NCI-H2107 treated with DMSO at 0.1 percent for 48 hours (cell line): ENCODE measurements around the gene FADS2.

ENCODE experiments used
- DNase-seq: peaks from one replicate; lab custom pipeline; 2025; ENCODE audit not compliant: unreplicated experiment; lab: John Stamatoyannopoulos, UW

The FADS2 gene

DNA sequence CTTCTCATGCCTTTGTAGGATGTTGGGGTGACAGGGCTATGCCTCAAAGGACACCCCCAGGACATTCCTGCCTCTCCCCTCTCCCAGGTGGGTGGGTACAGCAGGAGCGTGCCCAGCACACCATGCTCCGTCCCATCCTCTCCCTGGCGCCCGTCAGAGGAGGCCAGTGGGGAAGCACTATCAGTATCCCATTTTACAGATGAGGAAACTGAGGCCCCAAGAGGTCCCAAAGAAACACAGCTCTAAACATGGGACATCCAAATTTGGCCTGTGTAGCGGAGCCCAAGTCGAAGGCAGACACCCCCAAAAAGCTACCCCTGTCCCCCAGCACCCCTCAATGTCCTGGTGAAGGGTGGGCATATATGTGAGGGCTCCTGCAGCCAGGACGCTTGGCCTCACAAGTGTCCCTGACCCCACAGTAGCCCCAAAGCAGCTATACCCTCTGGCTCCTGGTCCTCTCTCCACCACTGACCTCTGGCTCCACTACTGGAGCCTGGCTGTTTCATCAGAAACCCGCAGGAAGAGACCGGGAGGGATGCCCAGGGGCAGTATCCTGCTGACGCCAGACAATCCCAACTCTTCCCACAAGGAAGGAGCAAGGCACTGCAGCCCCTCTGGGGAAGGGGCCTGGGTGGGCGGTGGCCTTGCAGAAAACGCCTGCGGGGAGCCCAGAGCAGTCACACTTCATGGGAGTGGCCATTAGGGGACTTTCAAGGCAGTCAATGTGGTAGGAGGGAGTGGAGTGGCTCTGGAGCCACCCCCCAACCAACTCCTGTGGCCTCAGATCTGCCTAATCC is 57.9 kb downstream of the FADS2 start:
- no peak for DNase-seq

DNA sequence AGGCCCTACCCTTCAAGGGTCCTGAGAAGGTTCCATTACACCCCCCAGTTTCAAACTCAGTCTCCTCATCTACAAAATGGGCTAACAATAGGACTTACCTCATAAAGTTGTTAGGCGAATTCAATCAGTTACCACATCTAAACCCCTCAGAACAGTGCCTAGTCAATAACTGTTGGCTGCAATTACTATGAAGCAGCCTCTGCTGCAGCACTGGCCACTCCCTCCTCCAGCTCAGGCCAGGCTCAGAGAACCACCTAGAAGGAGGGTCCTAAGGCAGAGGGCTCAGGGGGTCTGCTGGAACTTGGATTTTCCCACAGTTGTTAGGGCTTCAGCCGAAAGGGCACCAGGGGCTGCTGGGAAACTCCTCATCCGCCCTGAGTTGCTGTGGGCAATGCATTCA is 58.5 kb downstream of the FADS2 start:
- no peak for DNase-seq

DNA sequence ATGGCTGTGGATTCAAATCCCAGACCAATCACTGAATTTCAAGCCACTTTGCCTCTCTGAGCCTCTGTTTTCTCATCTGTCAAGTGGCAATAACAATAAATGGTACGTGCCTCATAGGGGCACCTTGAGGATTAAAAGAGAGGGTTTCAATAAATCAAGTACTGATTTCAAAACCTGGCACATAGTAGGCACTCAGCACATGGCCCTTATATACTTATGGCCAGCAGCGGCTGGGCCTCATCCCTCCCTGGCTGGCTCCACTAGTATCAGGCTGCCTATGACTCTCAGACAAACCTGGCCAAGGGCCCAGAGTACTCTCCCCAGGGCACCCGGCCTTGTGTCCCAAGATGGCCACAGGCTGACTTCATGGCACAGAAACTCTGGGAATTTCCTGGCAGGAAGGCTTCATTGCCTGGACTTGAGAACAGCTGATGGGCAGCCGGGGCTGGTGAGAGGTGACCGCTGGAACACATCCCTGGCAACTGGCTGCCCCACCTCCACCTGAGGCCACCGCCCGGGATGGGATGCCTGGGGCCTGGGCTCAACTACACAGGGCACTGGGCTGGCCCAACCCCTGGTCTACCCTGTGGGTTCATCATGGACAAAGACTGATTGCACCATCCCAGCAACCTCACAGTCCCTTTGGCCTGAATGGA is 59.9 kb downstream of the FADS2 start:
- DNase-seq = no peak

DNA sequence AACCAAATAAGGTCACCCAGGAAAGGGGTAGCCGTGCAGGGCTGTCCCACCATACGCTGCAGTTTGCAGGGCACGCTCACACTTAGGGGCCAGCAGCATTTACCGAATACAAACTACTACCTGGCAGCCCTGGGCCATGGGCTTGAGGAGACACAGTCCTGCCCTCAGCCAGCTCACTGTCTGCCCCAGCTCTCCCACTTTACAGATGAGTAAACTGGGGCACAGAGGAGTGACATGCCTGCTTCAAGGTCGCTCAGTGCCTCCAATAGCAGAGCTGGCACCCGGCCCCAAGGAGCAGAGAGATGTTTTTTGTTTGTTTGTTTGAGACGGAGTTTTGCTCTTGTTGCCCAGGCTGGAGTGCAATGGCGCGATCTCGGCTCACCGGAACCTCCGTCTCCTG is 60.5 kb downstream of the FADS2 start:
- no peak for DNase-seq

- no peak for DNase-seq
Observed at GRCh38 chr11:61889831-61890230, 61.7 kb downstream of the FADS2 start.

GRCh38 chr11:61890529-61891330 is 62.6 kb downstream of the FADS2 start:
- DNase-seq = no peak

- DNase-seq = peak; percentile 43
Observed at GRCh38 chr11:61891331-61892084, 63.4 kb downstream of the FADS2 start, which contains the start of gene FADS3. Gene FADS3 (minus strand): TSS chr11:61891545. CDS start chr11:61891381, 164 bp downstream.

- peak; percentile 16 for DNase-seq
Observed at GRCh38 chr11:61892085-61892370, 63.9 kb downstream of the FADS2 start.

GRCh38 chr11:61893981-61894380 is 65.9 kb downstream of the FADS2 start:
- no peak for DNase-seq

- no peak for DNase-seq
Observed at GRCh38 chr11:61895046-61895717, 67.1 kb downstream of the FADS2 start.

GRCh38 chr11:61895718-61896059 is 67.6 kb downstream of the FADS2 start:
- DNase-seq = no peak

GRCh38 chr11:61896665-61897386 is 68.7 kb downstream of the FADS2 start:
- DNase-seq = no peak

DNA sequence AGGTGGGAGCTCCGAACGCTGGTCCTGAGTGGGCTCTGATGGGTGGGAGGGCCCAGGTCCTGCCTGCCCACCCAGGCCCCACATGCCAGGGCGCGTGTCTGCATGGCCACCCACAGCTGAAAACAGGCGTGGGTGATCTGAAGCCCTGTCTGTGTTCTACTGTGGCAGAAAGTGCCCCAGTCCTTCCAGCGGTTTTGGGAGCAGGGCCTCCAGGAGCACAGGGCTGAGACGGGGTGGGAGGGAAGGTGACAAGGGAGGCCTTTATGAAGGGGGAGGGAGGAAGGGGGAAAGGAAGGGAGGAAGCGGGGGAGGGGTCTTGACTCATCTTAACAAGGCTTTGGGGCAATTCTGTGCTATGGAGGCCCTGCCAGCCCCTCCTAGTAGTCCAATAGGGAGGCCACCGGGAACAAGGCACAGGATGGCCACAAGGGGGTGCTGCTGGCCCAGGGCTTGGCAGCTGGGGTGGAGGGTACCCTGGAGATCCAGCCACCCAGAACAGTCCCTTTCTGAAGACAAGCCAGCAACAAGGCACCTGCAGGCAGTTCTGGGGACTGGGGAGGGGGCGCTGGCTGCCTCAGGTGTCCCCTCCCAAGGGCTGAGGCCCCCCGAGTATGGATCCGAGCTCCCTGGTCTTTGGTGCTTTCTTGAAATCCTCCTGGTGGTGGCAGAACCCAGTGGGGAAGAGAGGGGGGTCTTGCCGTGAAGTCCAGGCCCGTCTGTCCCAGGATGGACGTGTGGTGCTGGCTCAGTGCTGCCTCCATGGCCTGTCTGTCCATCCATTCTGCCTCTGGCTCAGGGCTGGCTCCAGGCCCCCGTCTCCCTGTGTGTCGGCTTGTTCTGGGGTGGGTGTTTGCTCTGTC is 69.5 kb downstream of the FADS2 start:
- peak; percentile 29 for DNase-seq

DNA sequence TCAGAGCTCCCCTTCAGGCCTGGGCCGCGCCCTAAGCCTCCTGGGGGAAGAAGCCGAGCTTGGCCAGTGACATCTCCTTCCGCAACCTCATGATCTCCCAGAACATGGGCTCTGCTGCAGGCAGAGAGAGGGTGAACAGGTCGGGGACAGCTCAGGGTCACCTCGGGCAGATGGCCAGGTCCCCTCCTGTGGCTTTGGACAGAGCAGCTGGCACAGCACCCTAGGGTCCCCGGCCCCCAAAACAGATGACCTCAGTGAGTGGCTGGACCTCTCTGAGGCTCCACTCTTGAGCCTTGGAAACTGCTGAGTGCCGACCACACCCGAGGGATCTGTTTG is 70.1 kb downstream of the FADS2 start:
- no peak for DNase-seq

GRCh38 chr11:61899146-61899841 is 71.2 kb downstream of the FADS2 start:
- DNase-seq = peak; percentile 49

DNA sequence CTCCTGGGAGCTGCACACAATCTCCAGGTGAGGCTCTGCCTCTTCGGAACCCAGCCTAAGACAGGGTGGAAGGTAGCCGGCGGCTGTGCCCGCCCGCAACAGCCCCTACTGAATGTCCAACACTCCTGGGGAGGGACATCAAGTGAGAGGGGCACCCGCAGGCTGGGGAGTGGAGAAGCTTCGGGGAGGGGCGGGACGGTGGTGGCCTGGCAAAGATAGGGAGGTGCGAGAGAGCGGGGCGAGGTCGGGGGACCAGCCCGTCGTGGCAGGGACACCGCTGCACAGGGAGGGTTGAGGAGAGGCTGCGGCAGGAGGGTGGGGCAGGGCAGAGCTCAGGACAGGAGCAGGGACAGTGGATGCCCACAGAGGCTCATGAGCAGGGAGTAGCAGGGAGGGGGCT is 72.2 kb downstream of the FADS2 start:
- no peak for DNase-seq

GRCh38 chr11:61901397-61901796 is 73.3 kb downstream of the FADS2 start:
- no peak for DNase-seq

DNA sequence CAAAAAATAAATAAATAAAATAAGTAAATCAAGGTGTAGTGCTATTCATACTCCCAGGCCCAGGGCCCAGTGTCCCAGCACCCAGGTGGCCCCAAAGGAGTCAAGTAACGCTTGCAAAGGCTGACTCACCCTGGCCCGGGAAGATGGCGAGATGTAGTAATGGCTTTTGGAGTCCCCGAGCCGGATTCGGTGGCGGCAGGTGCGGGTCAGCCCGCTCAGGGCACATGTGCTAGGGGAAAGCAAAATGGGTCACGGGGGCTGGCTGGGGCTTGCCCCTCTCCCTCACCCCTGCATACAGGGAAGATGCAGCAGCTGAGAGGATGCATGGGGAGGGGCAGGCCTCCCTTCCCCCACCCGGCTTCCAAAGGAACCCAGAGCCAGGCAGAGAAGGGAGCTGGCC is 74.2 kb downstream of the FADS2 start:
- DNase-seq = no peak

DNA sequence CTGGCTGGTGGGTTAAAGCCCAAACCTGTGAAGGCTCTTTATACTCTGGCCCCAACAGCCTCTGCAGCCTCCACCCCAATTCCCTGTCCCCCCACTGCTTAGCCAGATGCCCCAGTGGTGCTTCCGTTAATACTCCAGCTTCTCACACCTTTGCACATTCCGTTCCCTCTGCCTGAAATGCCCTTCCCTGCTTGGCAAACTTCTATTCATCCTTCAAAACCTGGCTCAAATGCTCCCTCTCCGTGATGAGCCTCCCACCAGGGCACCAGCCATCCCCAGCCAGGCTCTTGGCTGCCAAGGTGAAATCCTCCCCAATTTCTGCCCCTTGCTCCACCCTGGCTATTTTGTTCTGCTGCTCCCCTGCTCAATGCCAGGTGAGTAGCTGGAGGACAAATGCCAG is 75.7 kb downstream of the FADS2 start:
- no peak for DNase-seq
